Neutrophil (primary cell): ENCODE measurements around the gene TEKT3.

ENCODE experiments used
- H3K27ac ChIP-seq: fragments of 200-600 bp; sonication (generic); 2 replicates; pipeline ENCODE4 v1.5.1; 2016; ENCODE audit warnings: mild to moderate bottlenecking, moderate library complexity
- H3K27me3 ChIP-seq: fragments of 200-600 bp; sonication (generic); 2 replicates; pipeline ENCODE4 v1.6.0; 2016; ENCODE audit warnings: mild to moderate bottlenecking
- H3K36me3 ChIP-seq: fragments of 200-600 bp; sonication (generic); 2 replicates; pipeline ENCODE4 v1.5.1; 2017
- H3K4me1 ChIP-seq, 2 experiments: fragments of 200-600 bp in 1 of 2; sonication (generic) in 1 of 2; 1 replicate in 1 of 2; 2 replicates in 1 of 2; pipeline versions ENCODE4 v1.5.1 to v1.6.1; 2013 to 2016; ENCODE audit warnings: low read depth in 1 of 2, low read length in 1 of 2, mild to moderate bottlenecking in 1 of 2, moderate library complexity in 1 of 2; ENCODE audit not compliant: control insufficient read depth in 1 of 2, insufficient read depth in 1 of 2
- H3K4me3 ChIP-seq, 2 experiments: fragments of 200-600 bp in 1 of 2; sonication (generic) in 1 of 2; 1 replicate in 1 of 2; 2 replicates in 1 of 2; pipeline ENCODE4 v1.5.1; 2013 to 2016; ENCODE audit warnings: low read depth in 1 of 2, low read length in 1 of 2, mild to moderate bottlenecking in 1 of 2, moderate library complexity in 1 of 2
- H3K9me3 ChIP-seq: fragments of 200-600 bp; sonication (generic); 2 replicates; pipeline ENCODE4 v1.5.1; 2016
- TF ChIP-seq, protein P1 (sequence below): fragments of 200-600 bp; sonication (generic); IDR thresholded peaks from 2 replicates; pipeline ENCODE4 v1.5.1; 2016; ENCODE audit warnings: antibody characterized with exemption

TEKT3 gene

DNA sequence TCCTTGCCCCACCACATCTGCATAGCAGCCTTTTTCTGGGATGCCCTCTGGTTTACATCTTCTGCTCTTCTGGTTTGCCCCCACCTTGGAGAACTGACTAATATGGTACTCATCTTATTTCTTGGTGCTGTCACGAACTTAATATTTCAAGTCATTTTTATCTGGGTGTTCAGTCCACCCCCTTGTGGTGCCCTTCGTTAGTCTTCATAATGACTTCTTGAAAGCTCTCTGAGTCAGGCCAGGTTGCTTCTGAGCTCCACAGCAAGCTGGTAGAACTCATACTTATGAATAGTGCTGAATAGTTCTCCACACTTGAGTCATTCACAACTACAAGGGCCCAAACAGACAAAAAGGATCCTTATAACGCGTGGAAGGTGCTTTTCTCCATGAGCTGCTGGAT is 35.8 kb upstream of the TEKT3 start:
- H3K4me3 ChIP-seq: no peak overlapping the region
- no peaks in the 10 kb centered on the region for H3K36me3 ChIP-seq
- H3K27ac ChIP-seq: no peak overlapping the region
- H3K27me3 ChIP-seq: peaks cover 11% of the 10 kb centered on the region
- H3K4me1 ChIP-seq: no peaks in the 10 kb centered on the region
- no peaks in the 10 kb centered on the region for H3K9me3 ChIP-seq
- TF ChIP-seq, protein P1, sequence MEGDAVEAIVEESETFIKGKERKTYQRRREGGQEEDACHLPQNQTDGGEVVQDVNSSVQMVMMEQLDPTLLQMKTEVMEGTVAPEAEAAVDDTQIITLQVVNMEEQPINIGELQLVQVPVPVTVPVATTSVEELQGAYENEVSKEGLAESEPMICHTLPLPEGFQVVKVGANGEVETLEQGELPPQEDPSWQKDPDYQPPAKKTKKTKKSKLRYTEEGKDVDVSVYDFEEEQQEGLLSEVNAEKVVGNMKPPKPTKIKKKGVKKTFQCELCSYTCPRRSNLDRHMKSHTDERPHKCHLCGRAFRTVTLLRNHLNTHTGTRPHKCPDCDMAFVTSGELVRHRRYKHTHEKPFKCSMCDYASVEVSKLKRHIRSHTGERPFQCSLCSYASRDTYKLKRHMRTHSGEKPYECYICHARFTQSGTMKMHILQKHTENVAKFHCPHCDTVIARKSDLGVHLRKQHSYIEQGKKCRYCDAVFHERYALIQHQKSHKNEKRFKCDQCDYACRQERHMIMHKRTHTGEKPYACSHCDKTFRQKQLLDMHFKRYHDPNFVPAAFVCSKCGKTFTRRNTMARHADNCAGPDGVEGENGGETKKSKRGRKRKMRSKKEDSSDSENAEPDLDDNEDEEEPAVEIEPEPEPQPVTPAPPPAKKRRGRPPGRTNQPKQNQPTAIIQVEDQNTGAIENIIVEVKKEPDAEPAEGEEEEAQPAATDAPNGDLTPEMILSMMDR: no peak

DNA sequence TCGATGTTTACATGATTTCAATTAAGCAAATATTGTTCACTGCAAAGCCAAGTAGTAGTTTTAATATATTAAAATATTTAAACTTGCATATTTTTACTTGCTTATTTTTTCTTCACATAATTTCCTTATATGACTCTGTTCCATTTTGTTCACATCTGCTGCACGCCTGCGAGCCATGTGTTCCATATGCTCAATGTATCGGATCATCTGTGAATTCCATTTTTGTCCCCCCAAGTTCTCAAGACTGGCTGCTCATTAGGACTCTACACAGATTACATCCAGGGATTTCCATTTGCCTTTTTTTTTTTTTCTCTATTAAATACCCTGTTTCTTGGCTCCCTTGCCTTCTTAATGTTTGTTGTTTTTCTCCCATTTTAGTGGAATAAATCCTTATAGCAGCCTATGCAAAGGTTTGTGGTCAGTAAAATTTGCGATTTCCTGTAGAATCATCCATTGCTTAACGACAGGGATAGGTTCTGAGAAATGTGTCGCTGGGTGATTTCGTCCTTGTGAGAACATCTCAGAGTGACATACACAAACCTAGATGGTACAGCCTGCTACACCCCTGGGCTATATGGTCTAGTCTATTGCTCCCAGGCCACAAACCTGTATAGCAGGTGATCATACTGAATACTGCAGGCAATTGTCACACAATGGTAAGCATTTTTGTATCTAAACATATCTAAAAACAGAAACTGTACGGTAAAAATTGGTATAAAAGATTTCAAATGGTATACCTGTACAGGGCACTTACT is 30.2 kb upstream of the TEKT3 start:
- Histone ChIP-seq H3K9me3 (no peaks in the 10 kb centered on the region), H3K4me1 (no peaks in the 10 kb centered on the region), H3K27me3 (peaks cover 20% of the 10 kb centered on the region), H3K27ac (no peak overlapping the region), H3K36me3 (no peaks in the 10 kb centered on the region), H3K4me3 (no peak overlapping the region)
- TF ChIP-seq, protein P1: no peak

DNA sequence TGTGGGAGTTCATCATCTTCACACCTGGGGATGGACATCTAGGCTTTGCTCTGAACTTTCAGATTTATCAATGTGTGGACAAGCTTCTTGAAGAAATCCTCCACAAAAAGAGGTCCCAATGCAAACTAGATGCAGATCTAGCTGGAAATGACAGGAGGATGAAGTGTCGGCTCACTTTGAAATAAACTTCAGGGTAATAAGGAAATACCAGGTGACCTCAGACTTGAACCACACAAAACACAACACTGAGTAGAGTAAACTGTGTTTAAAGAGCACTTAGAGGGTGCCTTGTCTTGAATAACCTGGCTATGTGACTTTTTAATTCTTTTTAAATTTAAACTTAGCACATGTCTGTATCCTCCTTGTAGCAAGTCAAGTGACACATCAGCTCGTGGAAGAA is 27.2 kb upstream of the TEKT3 start:
- Histone ChIP-seq H3K27ac (no peak overlapping the region), H3K9me3 (no peaks in the 10 kb centered on the region), H3K36me3 (no peaks in the 10 kb centered on the region), H3K4me3 (no peak overlapping the region), H3K4me1 (no peaks in the 10 kb centered on the region), H3K27me3 (peaks cover 20% of the 10 kb centered on the region)
- TF ChIP-seq, protein P1: no peak

DNA sequence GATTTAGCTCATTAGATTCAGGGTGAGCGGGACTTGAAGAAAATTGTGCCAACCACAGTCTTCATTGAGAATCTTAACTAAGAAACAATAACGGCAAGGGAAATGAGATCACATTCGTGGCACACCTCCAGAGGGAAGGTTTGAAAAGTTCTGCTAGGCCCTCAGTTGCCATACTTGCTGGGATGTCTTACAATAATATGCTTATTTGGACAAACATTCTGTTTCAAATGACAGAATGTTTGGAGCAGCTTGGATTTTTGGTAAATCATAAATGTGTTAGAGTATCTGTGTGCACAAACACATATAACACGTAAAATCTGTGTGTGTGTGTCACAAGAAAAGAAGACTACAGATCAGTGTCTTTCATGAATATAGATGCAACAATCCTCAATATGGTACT is 24.6 kb upstream of the TEKT3 start:
- Histone ChIP-seq H3K4me3 (no peak overlapping the region), H3K27ac (no peak overlapping the region), H3K9me3 (no peaks in the 10 kb centered on the region), H3K27me3 (peaks cover 20% of the 10 kb centered on the region), H3K36me3 (no peaks in the 10 kb centered on the region), H3K4me1 (no peaks in the 10 kb centered on the region)
- TF ChIP-seq, protein P1: no peak

DNA sequence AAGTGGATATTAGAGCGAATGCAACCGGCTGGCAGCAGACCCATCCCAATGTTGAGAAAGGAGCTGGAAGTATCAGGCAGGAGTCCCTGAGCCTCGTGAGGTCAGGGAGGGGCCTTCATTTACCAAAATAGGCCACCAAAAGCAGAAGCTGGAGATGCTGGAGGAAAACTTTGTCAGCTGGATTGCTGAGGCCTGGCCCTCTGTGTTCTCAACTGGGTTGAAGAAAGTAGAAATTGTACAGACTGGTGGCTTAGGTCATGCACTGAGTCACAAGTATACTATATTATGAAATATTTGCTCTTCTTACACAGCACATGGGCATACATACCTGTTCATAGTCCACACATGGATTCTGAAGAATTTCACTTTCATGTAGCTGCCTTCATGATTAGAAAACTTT is 23.2 kb upstream of the TEKT3 start:
- no peaks in the 10 kb centered on the region for H3K4me1 ChIP-seq
- H3K27me3 ChIP-seq: peaks cover 8% of the 10 kb centered on the region
- TF ChIP-seq, protein P1: no peak
- H3K27ac ChIP-seq: no peak overlapping the region
- no peak overlapping the region for H3K4me3 ChIP-seq
- H3K36me3 ChIP-seq: no peaks in the 10 kb centered on the region
- H3K9me3 ChIP-seq: no peaks in the 10 kb centered on the region
